NCI-H128 (cell line): ENCODE data around the gene SMAD9.
"Not testable (repeated sequence)": the region's sequence is repeated elsewhere in the genome, so short reads cannot be mapped to it uniquely, and the experiment has no call there.

ENCODE experiments used
- DNase-seq: peaks from one replicate; lab custom pipeline; 2025; ENCODE audit not compliant: unreplicated experiment; lab: John Stamatoyannopoulos, UW

The SMAD9 gene

DNA sequence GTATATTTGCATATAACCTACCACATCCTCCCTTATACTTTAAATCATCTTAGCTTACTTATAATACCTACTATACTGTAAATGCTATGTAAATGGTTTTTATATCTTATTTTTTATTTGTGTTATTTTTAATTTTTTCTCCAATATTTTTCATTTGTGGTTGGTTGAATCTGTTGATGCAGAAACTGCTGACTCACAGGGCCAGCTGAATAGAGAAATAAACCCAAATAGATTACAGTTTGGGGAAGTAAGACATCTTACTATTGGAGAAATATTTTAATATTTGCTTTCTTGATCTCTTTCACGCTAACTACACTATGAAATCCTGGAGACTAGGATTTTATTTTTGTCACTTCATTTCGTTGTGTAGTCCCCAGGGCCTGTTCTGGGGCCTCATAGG lies 7.1 kb downstream of the SMAD9 start:
- DNase-seq = no peak

GRCh38 chr13:36912369-36912768 lies 7.7 kb downstream of the SMAD9 start:
- DNase-seq = no peak

DNA sequence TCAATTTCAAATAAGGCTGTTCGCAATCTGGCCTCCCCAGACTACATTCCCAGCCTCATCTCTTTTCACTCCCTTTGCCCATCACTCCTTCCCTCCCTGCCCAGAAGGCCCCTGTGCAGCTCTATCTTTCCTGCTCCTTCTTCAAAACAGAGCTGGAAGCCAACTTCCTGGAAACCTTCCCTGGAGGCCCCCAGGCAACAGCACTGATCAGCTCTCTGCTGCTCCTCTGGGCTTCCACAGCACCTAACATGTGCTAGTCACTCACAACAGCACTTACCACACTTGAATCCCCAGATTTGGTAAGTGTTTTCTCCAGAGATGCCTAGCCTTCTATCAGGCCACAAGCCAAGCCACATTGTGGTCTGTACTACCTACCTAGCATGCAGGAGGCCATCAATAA lies 9.5 kb downstream of the SMAD9 start:
- no peak for DNase-seq

DNA sequence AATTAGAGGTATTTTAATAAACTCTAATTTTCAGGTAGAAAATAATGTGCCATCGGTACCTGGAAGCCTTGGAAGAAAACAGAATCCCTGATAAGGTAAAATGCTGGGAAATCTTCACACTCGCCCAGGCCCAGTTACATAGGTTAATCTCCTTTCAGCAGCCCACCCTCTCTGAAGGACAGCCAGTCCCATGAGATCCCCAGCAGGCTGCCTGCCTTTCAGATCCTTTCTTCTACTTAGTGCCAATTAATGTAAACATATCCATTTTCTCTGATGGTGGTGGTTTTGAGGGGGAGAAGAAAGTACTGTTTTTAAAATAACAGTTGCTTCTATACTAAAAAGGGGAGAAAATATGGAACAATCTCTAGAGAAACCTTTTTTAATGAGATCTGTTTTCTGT lies 12.2 kb downstream of the SMAD9 start:
- no peak for DNase-seq

DNA sequence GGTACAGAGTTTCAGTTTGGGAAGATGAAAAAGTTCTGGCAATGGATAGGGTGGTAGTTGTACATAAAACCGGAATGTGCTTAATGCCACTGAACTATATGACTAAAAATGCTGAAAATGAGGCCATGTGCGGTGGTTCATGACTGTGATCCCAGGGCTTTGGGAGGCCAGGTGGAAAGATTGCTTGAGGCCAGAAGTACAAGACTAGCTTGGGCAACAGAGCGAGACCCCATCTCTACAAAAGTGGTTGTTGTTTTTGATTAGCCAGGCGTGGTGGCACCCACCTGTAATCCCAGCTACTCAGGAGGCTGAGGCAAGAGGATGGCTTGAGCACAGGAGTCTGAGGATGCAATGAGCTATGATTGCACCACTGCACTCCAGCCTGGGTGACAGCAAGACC lies 12.8 kb downstream of the SMAD9 start:
- DNase-seq = no peak

DNA sequence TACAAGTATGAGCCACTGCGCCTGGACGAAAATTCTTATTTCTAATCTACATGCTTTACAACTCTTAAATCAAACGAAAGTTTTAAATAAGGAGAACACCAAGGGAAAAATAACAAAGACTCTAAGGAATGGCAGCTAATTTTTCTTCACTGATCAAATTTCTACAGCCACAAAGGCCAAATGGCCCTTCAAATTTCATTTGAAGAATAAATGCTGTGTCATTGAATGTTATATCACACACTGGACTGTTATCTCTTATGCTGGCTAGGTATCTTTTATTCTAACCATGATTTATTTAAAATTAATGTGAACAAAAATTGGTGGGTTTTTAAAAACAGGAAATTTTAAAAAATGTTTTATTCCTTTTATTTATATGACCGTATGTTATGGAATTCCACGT lies 14.1 kb downstream of the SMAD9 start:
- DNase-seq = no peak

GRCh38 chr13:36903925-36904595 lies 16.0 kb downstream of the SMAD9 start:
- DNase-seq = peak; percentile 93

- no peak for DNase-seq
Measured at GRCh38 chr13:36897054-36897616, 22.9 kb downstream of the SMAD9 start.

- DNase-seq = no peak
Measured at GRCh38 chr13:36891752-36892151, 28.3 kb downstream of the SMAD9 start.

DNA sequence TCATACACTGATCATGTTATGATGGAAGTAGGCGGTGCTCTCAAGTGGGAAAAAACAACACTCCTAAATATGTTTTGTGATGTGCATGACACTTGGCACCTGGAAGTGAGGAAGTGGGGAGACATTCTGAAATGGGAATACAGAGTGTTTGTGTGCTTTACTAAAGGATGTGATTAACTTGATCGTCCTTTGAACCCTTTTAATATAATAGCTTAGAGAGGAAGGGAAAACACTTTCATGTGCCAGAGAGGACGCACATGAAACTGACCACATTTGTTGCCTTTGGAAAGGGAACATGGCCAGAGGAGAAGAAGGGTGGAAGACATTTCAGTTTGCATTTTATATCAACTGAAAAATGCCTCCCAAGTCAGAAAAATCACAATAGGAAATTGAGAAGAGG lies 31.4 kb downstream of the SMAD9 start:
- no peak for DNase-seq

DNA sequence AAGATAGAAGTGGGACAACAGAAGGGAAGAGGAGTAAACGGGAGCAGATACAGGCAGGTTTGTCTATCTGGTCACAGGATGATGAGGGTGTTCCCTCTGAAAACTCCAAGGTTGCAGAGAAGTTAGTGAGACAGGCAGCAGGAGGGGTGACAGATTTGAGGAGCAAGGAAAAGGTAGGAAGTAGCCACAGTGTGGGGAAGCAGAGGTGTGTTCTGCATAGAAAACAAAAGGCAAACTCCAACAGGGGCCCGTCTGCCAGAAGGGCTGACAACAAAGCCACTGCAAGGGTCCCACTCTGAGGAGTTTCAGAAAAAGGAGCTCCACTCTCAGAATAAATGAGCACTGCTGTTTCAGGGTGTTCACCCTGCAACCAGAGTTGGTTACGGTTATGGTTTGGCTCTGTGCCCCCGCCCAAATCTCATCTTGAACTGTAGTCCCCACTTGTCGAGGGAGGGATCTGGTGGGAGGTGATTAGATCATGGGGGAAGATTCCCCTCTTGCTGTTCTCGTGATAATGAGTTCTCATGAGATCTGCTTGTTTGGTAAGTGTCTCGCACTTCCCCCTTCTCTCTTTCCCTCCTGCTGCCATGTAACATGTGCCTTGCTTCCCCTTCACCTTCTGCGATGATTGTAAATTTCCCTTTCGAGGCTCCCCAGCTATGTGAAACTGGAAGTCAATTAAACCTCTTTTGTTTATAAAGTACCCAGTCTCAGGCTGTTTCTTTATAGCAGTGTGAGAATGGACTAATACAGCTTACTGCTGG lies 32.1 kb downstream of the SMAD9 start:
- DNase-seq = no peak

DNA sequence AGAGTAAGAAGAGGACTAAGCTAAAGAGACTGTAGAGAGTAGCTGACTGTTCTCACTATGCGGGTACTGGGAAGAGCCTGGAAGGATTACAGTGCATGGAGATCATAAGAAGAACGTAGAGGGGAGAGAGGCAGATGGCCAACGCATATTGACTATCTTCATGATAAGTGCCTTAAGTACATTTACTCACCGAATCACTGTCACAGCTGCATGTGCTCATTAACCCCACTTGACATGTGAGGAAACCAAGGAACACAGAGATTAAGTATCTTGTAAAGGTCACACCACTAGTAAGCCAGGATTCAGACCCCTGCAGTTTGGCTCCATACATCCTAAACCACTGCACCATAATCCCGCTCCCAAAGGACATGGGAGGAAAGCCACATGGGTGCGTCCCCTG lies 34.1 kb downstream of the SMAD9 start:
- no peak for DNase-seq

- no peak for DNase-seq
Measured at GRCh38 chr13:36884235-36884634, 35.8 kb downstream of the SMAD9 start.

- DNase-seq = no peak
Measured at GRCh38 chr13:36883824-36884223, 36.2 kb downstream of the SMAD9 start.

GRCh38 chr13:36883392-36883791 lies 36.6 kb downstream of the SMAD9 start:
- DNase-seq = not testable (repeated sequence)

- DNase-seq = no peak
Measured at GRCh38 chr13:36882829-36883390, 37.1 kb downstream of the SMAD9 start.

DNA sequence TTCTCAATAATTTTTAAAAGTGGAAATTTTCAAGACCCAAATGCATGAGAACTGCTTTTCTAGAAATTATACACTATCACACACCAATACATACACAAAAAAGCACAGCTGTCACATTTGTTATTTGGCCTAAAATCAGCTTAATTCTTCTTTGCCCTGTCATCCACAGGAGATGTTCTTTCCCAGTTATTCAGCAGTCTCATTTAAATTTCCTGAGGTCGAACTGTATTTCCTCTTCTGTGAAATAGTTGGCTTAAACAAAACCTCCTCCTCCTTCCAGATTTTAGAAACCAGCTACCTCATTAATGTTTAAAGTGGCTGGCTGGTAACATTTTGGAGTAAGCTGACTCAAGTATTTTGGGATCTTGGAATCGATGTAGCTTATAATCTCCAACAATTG lies 39.1 kb downstream of the SMAD9 start:
- no peak for DNase-seq

- DNase-seq = no peak
Measured at GRCh38 chr13:36879218-36879938, 40.7 kb downstream of the SMAD9 start.

GRCh38 chr13:36875961-36876360 lies 44.1 kb downstream of the SMAD9 start:
- no peak for DNase-seq

DNA sequence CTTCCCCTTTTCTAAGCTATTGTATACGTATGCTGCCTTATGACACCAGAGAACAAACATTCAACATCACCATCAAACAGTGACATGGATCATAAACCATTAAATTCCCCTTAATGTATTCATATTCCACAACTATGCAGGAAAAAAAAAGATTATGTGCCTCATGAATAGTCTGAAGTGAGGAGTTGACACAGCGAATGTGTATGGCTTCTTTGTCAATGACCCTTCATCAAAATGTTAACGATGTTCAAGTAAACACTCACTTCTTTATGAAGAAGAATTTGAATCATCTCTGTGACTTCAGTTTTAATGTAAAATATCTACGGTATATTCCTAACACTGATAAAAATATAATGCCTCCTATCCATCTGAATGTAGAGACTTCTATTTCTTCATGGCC lies 44.6 kb downstream of the SMAD9 start:
- DNase-seq = no peak

- no peak for DNase-seq
Measured at GRCh38 chr13:36872621-36873020, 47.4 kb downstream of the SMAD9 start.
